ENCODE results near the gene TSC22D1.
A peak's percentile ranks its signal among the peaks of the same experiment; 100 is the strongest.

The TSC22D1 gene

DNA sequence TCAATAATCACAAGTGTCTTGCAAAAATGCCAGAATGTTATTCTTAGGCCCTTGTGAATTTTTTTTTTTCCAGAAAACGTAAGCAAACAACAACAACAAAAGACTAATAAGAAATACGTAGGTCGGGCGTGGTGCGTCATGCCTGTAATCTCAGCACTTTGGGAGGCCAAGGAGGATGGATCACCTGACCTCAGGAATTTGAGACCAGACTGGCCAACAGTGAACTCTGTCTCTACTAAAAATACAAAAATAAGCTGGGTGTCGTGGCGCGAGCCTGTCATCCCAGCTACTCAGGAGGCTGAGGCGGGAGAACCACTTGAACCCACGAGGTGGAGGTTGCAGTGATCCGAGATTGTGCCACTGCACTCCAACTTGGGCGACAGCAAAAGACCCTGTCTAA is 20.9 kb downstream of the TSC22D1 start:
- H3K9me3 Mint-ChIP-seq: no peaks in the 10 kb centered on the region
- DNase-seq: no peak
- no peaks in the 10 kb centered on the region for H3K4me1 Mint-ChIP-seq
- peaks cover 61% of the 10 kb centered on the region for H3K36me3 Mint-ChIP-seq (ENCODE audit: low read depth)
- H3K27ac Mint-ChIP-seq: no peak overlapping the region
- no peak overlapping the region for H3K4me3 Mint-ChIP-seq
- no peak for TF ChIP-seq CTCF (IDR thresholded peaks at IDR 0.05)
- H3K27me3 Mint-ChIP-seq (ENCODE audit: low read depth, poor library complexity): no peaks in the 10 kb centered on the region

DNA sequence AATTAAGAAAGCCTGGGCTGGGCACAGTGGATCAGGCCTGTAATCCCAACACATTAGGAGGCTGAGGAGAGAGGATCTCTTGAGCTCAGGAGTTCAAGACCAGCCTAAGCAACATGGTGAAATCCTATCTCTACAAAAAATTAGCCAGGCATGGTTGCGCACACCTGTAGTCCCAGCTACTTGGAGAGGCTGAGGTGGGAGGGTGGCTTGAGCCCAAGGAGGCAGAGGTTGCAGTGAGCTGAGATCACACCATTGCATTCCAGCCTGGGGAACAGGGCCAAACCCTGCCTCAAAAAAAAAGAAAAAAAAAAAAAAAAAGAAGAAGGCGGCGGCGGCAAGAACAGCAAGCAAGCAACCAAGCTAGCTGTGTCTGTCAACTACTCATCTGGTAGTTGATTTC is 26.7 kb downstream of the TSC22D1 start:
- no peak for DNase-seq
- TF ChIP-seq CTCF (IDR thresholded peaks at IDR 0.05): no peak
- no peak overlapping the region for H3K4me3 Mint-ChIP-seq
- no peaks in the 10 kb centered on the region for H3K4me1 Mint-ChIP-seq
- H3K27ac Mint-ChIP-seq: peak overlapping the region; percentile 39
- no peaks in the 10 kb centered on the region for H3K9me3 Mint-ChIP-seq
- H3K27me3 Mint-ChIP-seq (ENCODE audit: low read depth, poor library complexity): no peaks in the 10 kb centered on the region
- H3K36me3 Mint-ChIP-seq (ENCODE audit: low read depth): peaks cover 31% of the 10 kb centered on the region

GRCh38 chr13:44546164-44546563 is 30.0 kb downstream of the TSC22D1 start:
- H3K27me3 Mint-ChIP-seq (ENCODE audit: low read depth, poor library complexity): no peaks in the 10 kb centered on the region
- no peak overlapping the region for H3K4me3 Mint-ChIP-seq
- peak overlapping the region; percentile 71 for H3K27ac Mint-ChIP-seq
- H3K9me3 Mint-ChIP-seq: no peaks in the 10 kb centered on the region
- peaks cover 10% of the 10 kb centered on the region for H3K36me3 Mint-ChIP-seq (ENCODE audit: low read depth)
- no peak for TF ChIP-seq CTCF (IDR thresholded peaks at IDR 0.05)
- H3K4me1 Mint-ChIP-seq: no peaks in the 10 kb centered on the region
- DNase-seq: no peak

GRCh38 chr13:44543369-44543768 is 32.8 kb downstream of the TSC22D1 start:
- H3K27ac Mint-ChIP-seq: no peak overlapping the region

DNA sequence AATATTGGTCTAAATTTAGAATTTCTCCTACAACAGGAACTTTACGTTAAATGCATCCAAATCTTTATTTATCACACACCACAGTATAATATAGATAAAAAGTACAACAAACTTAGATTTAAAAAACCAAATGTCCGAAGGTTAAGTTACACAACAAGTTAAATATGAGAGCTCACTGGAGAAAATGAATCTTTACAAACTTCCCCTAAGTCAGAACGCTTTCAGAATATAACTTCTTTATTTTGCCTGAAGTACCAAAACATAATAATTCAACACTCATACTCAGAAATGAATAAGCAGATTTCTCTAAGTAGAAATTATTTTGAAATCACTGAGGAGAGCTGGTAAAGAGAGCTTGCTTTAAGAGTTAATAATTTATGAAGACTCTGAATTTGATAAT is 33.8 kb downstream of the TSC22D1 start:
- H3K9me3 Mint-ChIP-seq: no peaks in the 10 kb centered on the region
- no peak for DNase-seq
- no peaks in the 10 kb centered on the region for H3K4me1 Mint-ChIP-seq
- no peak overlapping the region for H3K4me3 Mint-ChIP-seq
- H3K27me3 Mint-ChIP-seq (ENCODE audit: low read depth, poor library complexity): no peaks in the 10 kb centered on the region
- no peak for TF ChIP-seq CTCF (IDR thresholded peaks at IDR 0.05)
- peaks cover 17% of the 10 kb centered on the region for H3K36me3 Mint-ChIP-seq (ENCODE audit: low read depth)
- H3K27ac Mint-ChIP-seq: no peak overlapping the region

More at GRCh38 chr13:44543369-44543768, 32.8 kb downstream of the TSC22D1 start:
- Mint-ChIP-seq H3K4me1 (no peaks in the 10 kb centered on the region), H3K9me3 (no peaks in the 10 kb centered on the region), H3K36me3 (ENCODE audit: low read depth) (peaks cover 17% of the 10 kb centered on the region), H3K4me3 (no peak overlapping the region), H3K27me3 (ENCODE audit: low read depth, poor library complexity) (no peaks in the 10 kb centered on the region)
- DNase-seq: no peak
- TF ChIP-seq CTCF (IDR thresholded peaks at IDR 0.05): no peak

- Mint-ChIP-seq H3K36me3 (ENCODE audit: low read depth) (peaks cover 17% of the 10 kb centered on the region), H3K4me3 (no peak overlapping the region), H3K27me3 (ENCODE audit: low read depth, poor library complexity) (no peaks in the 10 kb centered on the region), H3K4me1 (no peaks in the 10 kb centered on the region), H3K9me3 (no peaks in the 10 kb centered on the region), H3K27ac (no peak overlapping the region)
- no peak for TF ChIP-seq CTCF (IDR thresholded peaks at IDR 0.05)
- DNase-seq: no peak
These were observed 34.5 kb downstream of the TSC22D1 start for GRCh38 chr13:44541601-44542000.

All from nephron progenitor cell (in vitro differentiated cells).